ENCODE measurements around the gene PROS1.

GRCh38 chr3:94012185-94012584, 38.5 kb upstream of the PROS1 start:
- TF ChIP-seq CTCF (IDR thresholded peaks at IDR 0.05) (no peak), POLR2A (IDR thresholded peaks at IDR 0.05) (no peak), EP300 (IDR thresholded peaks at IDR 0.05) (no peak), POLR2AphosphoS5 (IDR thresholded peaks at IDR 0.05) (no peak)
